MCF 10A (cell line): Measurements from ENCODE around the gene GSC2. TPM values are rescaled to one million over a fixed set of nuclear protein-coding genes. Genes with fewer than 3 reads are reported as not detected.

Experiments
- BruUV-seq: library from RNA; stranded (reverse); fragments of 400-500 nt; replicated peaks from 2 replicates; lab custom pipeline; 2021; lab: Mats Ljungman, UMichigan
- CTCF ChIA-PET: fragments of 300-600 bp; sonication (Branson Sonifier 250); formaldehyde crosslinking; extraction: SDS; loops from one replicate; lab custom pipeline; 2021; ENCODE audit warnings: antibody characterized with exemption, inconsistent platforms; lab: Yijun Ruan, JAX
- POLR2A ChIA-PET: fragments of 300-600, 350-650 bp; sonication (Branson Sonifier 250); formaldehyde crosslinking; extraction: SDS; loops from one replicate; lab custom pipeline; 2020; ENCODE audit warnings: antibody characterized with exemption, inconsistent platforms; lab: Yijun Ruan, JAX
- DNase-seq: peaks from one replicate; pipeline ENCODE4 v3.0.0-alpha.2; 2018; ENCODE audit not compliant: unreplicated experiment
- H3K27ac Mint-ChIP-seq: one replicate; pipeline ENCODE4 v1.8.0; 2022; ENCODE audit warnings: mild to moderate bottlenecking, low read depth, mixed read lengths; ENCODE audit not compliant: unreplicated experiment
- H3K27me3 Mint-ChIP-seq: one replicate; pipeline ENCODE4 v1.8.0; 2022; ENCODE audit warnings: mixed read lengths; ENCODE audit not compliant: insufficient read depth, unreplicated experiment
- H3K36me3 Mint-ChIP-seq: one replicate; pipeline ENCODE4 v1.8.0; 2022; ENCODE audit warnings: mild to moderate bottlenecking, moderate library complexity, mixed read lengths; ENCODE audit not compliant: insufficient read depth, unreplicated experiment
- H3K4me1 Mint-ChIP-seq: one replicate; pipeline ENCODE4 v1.8.0; 2022; ENCODE audit warnings: mixed read lengths; ENCODE audit not compliant: insufficient read depth, unreplicated experiment
- H3K4me3 Mint-ChIP-seq: one replicate; pipeline ENCODE4 v1.8.0; 2022; ENCODE audit warnings: mild to moderate bottlenecking, moderate library complexity, mixed read lengths; ENCODE audit not compliant: unreplicated experiment
- H3K9me3 Mint-ChIP-seq: one replicate; pipeline ENCODE4 v1.8.0; 2022; ENCODE audit warnings: mixed read lengths; ENCODE audit not compliant: unreplicated experiment
- intact Hi-C: fragments of 100-400 bp; cut with micrococcal nuclease; formaldehyde crosslinking; loops from 2 replicates; pipeline ENCODE4 v1.14.1; 2022
- total RNA-seq: library from RNA; stranded (reverse); gene quantifications from 2 replicates; pipeline ENCODE4 v1.2.3, GENCODE V29; 2022
- TF ChIP-seq, protein P1 (sequence below): fragments of 200-600 bp; IDR thresholded peaks from one replicate; pipeline ENCODE4 v1.8.0; 2022; ENCODE audit warnings: antibody characterized with exemption, mild to moderate bottlenecking; ENCODE audit not compliant: unreplicated experiment

GSC2 gene
- total RNA-seq, 1 experiment from 2014 or later: not detected

DNA sequence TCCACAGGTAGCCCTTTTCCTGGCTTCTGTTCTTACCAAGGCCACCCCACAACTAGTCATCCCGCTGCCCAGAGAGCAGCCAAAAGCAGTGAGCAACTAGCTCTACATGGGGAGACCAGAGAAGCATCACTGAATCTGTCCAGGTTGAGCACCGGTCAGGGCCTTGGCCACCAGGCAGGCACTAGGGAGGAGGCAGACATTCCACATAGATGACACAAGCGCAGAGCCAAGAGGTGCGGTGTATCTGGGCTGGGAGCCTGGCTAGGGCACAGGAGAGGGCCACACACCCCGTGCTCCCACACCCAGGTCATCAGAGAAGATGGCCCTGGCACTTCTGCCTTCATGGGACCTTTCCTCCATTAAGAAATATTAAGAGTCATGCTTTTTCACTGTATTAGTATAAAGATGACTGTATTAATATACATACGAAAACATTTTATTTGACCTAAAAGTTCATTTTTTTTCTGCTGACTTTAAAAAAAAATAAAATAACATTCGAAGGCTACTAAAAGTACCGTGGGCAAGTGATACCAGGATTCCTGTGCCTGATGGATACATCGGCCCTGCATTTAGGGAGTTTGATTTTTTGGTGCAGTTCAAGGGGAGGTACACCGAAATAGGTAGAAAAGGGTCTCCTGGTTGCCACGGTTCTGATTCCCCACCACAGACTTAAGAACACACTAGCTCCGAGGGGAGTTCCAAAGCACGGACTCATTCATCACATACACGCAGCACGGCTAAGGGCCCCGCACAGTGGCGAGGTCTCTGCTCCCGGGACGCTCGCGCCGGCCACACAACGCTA, 29.1 kb downstream of the GSC2 start:
- Mint-ChIP-seq H3K9me3 (no peaks in the 10 kb centered on the region), H3K4me1 (peaks cover 17% of the 10 kb centered on the region), H3K36me3 (peaks cover 12% of the 10 kb centered on the region), H3K4me3 (peak overlapping the region; percentile 85), H3K27me3 (no peaks in the 10 kb centered on the region), H3K27ac (peak overlapping the region; percentile 86)
- ChIA-PET POLR2A (interaction anchor here (0.7 to 5.5 kb wide), 14 partner anchors 8 to 312 kb away, joined by 3 to 43 read pairs (median 4); partner anchors contain the start of genes CLTCL1, ESS2, HIRA and MRPL40), CTCF (interaction anchor here (1.4 to 2.7 kb wide), 2 partner anchors 10 kb away, joined by 5 to 9 read pairs; no protein-coding TSS in a partner anchor)
- intact Hi-C loops: loop anchor here (2.0 kb wide), 1 partner anchor 60 kb away; no protein-coding TSS in a partner anchor
- TSS peak; percentile 55 for BruUV-seq
- DNase-seq: peak; percentile 71
- TF ChIP-seq, protein P1, sequence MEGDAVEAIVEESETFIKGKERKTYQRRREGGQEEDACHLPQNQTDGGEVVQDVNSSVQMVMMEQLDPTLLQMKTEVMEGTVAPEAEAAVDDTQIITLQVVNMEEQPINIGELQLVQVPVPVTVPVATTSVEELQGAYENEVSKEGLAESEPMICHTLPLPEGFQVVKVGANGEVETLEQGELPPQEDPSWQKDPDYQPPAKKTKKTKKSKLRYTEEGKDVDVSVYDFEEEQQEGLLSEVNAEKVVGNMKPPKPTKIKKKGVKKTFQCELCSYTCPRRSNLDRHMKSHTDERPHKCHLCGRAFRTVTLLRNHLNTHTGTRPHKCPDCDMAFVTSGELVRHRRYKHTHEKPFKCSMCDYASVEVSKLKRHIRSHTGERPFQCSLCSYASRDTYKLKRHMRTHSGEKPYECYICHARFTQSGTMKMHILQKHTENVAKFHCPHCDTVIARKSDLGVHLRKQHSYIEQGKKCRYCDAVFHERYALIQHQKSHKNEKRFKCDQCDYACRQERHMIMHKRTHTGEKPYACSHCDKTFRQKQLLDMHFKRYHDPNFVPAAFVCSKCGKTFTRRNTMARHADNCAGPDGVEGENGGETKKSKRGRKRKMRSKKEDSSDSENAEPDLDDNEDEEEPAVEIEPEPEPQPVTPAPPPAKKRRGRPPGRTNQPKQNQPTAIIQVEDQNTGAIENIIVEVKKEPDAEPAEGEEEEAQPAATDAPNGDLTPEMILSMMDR: no peak

- POLR2A ChIA-PET: interaction anchor here (4.0 to 5.5 kb wide), 2 partner anchors 9 to 25 kb away, joined by 30 to 43 read pairs; partner anchors contain the start of gene ESS2
- peaks cover 12% of the 10 kb centered on the region for H3K36me3 Mint-ChIP-seq
- TF ChIP-seq, protein P1: no peak
- DNase-seq: no peak
- H3K4me3 Mint-ChIP-seq: peak overlapping the region; percentile 85
- no TSS peak for BruUV-seq
- no peak overlapping the region for H3K27ac Mint-ChIP-seq
- CTCF ChIA-PET: interaction anchor here (2.7 kb wide), 1 partner anchor 9 kb away, joined by 9 read pairs; no protein-coding TSS in a partner anchor
- intact Hi-C loops: loop anchor here (2.0 kb wide), 1 partner anchor 59 kb away; no protein-coding TSS in a partner anchor
- H3K9me3 Mint-ChIP-seq: no peaks in the 10 kb centered on the region
- H3K27me3 Mint-ChIP-seq: no peaks in the 10 kb centered on the region
- H3K4me1 Mint-ChIP-seq: peaks cover 17% of the 10 kb centered on the region
Measured at GRCh38 chr22:19119949-19120348, 30.1 kb downstream of the GSC2 start.

GRCh38 chr22:19118329-19118880, 31.7 kb downstream of the GSC2 start:
- no TSS peak for BruUV-seq
- H3K4me1 Mint-ChIP-seq: peaks cover 17% of the 10 kb centered on the region
- H3K4me3 Mint-ChIP-seq: no peak overlapping the region
- H3K36me3 Mint-ChIP-seq: peaks cover 18% of the 10 kb centered on the region
- DNase-seq: no peak
- POLR2A ChIA-PET: interaction anchor here (0.6 to 5.5 kb wide), 3 partner anchors 7 to 1093 kb away, joined by 4 to 43 read pairs (median 30); partner anchors contain the start of gene ESS2
- H3K27ac Mint-ChIP-seq: no peak overlapping the region
- TF ChIP-seq, protein P1: no peak
- CTCF ChIA-PET: interaction anchor here (0.6 to 2.7 kb wide), 3 partner anchors 8 to 95 kb away, joined by 3 to 9 read pairs (median 3); no protein-coding TSS in a partner anchor
- no peaks in the 10 kb centered on the region for H3K9me3 Mint-ChIP-seq
- intact Hi-C loops: no loop called here
- H3K27me3 Mint-ChIP-seq: no peaks in the 10 kb centered on the region

DNA sequence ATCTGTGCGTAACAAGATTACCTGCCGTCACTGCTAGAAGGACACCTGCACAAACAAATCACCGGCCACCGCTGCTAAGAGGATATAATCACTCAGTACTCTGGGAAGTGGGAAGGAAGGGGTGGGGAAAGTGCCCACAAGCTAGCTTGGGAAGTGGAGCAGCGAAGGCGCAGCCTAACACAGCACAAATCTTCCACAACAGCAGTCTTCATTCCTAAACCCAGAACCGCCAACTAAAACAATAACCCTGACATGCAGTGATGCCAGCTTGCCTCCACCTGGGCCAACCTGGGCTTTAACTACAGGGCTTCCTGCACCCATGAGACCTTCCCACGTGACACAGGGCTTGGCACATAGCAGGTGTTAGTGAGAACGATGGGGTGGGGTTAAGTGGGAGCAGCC, 33.0 kb downstream of the GSC2 start:
- Mint-ChIP-seq H3K4me3 (no peak overlapping the region), H3K27me3 (no peaks in the 10 kb centered on the region), H3K27ac (no peak overlapping the region), H3K36me3 (peaks cover 26% of the 10 kb centered on the region), H3K9me3 (no peaks in the 10 kb centered on the region), H3K4me1 (peaks cover 15% of the 10 kb centered on the region)
- TF ChIP-seq, protein P1: no peak
- intact Hi-C loops: no loop called here
- ChIA-PET POLR2A (no interaction called here), CTCF (interaction anchor here (0.6 kb wide), 1 partner anchor 44 kb away, joined by 3 read pairs; no protein-coding TSS in a partner anchor)
- no TSS peak for BruUV-seq
- DNase-seq: no peak
